IPS-11a (cell line): ENCODE data around the gene IRF2.

ENCODE experiments used
- H3K4me3 ChIP-seq: one replicate; pipeline ENCODE4 v1.5.1; 2013; ENCODE audit warnings: low read depth, low read length, control low read depth

IRF2 gene

DNA sequence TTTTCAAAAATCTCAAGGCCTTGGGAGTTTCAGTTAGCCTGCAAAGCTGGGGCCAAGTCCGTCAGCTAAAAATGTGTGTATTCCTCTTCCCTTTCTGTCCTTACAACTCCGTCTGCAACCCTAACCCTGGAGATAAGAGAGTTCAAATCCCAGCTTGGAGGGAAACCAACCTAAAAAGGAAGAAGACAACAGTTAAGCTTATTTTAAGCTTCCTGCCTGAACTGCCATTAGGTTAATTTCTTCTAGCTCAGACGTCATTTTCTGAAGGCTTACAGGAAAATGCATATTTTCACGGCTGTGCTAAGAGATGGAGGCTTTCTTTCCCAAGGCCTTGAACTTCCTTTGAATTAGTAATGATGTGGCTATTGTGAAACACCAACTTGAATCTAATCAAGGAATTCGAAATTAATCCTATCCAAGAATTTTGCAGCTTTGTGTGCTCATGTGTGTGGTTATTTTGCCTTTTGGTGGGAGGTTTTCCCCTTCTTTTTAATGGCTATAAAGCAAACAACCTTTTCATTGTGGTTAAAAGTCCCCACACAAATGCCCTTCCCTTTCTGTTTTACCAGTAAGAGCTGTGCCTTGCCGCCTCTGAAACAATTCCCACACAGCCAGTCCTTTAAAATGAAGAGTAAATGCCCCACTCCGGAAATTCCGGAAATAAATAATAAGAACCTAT lies 103.5 kb downstream of the IRF2 start:
- H3K4me3 ChIP-seq: no peak overlapping the region

DNA sequence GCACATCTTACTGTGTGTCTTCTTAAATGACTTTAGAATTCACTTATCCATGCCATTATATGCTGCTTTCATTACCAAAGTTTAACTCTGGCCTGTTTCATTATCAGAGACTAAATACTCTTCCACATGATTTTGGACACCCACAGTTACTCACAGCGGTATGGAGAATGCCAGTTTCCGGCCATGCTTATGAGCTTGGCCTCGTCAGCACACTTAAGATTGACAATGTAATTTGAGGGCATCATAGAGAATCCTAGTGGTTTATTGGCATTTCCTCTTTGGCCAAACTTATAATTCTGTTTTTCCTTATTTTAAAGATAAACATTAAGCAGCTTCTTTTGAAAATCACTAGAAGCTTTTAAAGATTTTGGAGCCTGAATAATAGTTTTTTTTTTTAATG lies 104.5 kb downstream of the IRF2 start:
- H3K4me3 ChIP-seq: no peak overlapping the region

DNA sequence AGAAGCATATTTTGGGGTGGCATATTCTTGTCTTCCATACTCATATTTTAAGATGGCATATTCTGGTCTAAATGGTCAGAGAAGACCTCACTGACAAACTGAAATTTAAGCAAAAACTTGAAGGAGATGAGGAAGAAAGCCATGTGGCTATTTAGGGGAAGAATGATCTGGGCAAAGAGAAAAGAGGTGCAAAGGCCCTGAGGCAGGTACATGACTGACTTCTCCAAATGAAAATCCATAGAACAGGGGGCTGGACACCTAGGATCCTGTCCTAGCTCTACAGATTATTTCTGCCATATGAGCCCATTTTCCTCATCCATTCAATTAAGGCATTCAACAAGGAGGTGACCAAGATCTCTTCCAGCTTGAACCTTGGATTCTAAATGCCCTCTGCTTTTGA lies 105.6 kb downstream of the IRF2 start:
- H3K4me3 ChIP-seq: no peak overlapping the region

DNA sequence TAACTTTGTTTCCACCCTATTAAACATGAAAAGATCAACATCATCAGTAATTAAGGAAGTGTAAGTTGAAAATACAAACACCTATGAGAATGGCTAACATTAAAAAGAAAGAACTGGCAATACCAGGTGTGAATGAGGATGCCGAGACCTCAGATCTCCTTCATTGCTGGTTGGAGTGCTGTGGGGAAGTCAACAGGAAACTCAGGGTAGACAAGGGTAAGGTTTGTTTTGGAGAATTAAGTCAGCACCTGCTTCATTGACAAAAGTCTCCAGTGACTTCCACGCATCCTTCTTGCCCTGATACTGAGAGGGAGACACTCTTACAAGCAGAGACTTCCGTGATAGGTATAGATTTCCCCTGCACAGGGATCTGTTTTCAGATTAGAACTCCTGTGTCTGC lies 106.1 kb downstream of the IRF2 start:
- H3K4me3 ChIP-seq: no peak overlapping the region

DNA sequence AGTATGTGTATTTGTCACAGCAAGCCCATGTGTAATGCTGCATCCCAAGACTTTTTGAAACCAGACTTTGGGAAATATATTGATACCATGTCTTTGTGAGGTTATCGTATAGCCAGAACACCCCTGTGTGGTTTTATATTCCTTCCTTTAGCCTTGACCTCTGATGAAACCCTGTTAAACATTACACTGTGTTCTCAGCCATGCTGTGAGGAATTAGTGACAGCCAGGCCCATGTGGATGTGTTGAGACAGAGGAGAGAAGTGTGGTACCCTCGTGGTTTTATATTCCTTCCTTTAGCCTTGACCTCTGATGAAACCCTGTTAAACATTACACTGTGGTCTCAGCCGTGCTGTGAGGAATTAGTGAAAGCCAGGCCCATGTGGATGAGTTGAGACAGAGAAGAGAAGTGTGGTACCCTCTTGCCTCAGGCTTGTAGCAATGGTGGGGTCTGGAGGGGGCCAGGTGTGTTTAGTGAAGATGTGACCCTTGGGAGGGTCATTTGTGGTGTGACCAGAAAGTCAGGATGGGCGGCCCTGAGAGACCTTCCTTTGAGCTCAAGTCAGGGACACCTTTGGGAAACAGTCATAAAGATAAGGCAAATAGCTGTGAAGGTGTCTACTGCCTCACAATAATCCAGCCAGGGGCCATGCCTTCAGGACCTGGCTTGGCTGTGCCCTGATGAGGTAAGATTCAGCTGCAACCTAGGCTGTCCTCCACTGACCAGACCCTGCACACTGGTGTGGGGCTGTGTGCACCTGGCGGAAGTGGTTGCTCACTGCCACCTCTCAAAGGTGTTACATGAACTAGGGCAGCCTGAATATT lies 110.0 kb downstream of the IRF2 start:
- no peak overlapping the region for H3K4me3 ChIP-seq

DNA sequence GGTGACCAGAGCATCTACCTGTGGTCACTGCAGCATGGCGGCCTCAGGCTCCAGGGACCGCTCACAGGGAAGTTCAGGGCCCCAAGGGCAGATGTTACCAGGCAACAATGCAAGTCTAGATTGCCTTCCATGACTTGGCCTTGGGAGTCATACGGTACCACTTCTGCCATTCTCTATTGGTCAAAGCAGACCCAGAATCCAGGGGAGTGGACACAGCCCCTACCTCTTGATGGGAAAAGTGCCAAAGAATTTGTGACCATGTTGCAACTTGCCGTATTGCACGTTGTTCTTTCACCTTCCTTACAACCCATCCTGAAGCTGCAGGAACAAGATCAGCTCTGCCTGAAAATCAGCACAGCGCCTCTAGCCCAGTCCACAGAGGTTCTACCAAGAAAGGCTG lies 111.1 kb downstream of the IRF2 start:
- H3K4me3 ChIP-seq: no peak overlapping the region

DNA sequence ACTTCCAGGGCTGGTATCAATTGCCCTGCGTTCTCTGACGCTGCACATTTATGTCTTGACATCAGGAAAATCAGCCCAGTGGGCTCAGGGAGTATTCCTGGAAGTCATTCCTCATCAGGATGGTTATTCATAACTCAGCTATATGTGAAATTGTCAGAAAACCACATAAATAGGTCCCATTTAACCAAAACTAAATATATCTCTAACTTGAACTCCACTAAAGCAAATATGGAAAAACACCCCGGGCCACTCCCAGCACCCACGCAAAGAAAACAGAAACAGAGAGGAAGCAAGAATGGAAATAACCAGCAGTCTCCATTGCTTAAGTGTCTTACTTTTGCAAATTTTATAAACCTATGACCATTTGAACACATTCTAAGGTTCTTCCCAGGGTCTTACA lies 112.0 kb downstream of the IRF2 start:
- no peak overlapping the region for H3K4me3 ChIP-seq

DNA sequence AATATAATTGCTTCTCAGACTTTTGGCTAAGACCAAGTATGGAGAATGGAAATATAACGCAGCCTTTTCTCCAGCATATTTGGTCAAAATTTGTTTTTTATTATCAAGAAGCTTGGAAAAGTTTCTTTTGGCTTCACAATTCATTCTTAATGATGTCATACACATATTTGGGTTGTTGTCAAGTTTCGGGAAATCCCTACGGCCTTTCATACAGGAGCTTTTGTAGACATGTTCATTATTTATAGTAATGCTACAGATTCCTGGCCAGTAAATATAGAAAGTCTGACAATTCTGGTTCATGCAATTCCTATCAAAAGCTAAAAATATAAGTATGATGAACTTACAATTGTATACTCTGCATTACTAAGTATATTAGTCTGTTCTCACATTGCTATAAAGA lies 112.9 kb downstream of the IRF2 start:
- no peak overlapping the region for H3K4me3 ChIP-seq

DNA sequence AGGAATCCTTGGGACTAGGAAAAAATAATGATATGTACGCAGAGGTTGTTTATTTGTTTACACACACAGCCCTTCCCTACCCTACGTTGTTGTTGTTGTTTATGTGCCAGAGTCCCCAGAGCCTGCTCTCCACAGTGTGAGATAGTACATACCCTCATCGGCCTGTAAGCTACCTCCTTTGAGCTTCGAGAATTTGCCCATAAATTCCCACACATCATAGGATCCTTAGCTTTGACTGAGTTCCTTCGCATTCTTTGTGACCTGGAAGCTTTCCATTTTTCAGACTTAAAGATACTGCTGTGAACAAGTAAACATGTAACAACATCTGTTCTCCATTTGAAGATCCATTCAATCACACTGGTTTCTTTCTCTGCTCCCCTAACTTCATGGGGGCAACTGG lies 114.5 kb downstream of the IRF2 start:
- no peak overlapping the region for H3K4me3 ChIP-seq

DNA sequence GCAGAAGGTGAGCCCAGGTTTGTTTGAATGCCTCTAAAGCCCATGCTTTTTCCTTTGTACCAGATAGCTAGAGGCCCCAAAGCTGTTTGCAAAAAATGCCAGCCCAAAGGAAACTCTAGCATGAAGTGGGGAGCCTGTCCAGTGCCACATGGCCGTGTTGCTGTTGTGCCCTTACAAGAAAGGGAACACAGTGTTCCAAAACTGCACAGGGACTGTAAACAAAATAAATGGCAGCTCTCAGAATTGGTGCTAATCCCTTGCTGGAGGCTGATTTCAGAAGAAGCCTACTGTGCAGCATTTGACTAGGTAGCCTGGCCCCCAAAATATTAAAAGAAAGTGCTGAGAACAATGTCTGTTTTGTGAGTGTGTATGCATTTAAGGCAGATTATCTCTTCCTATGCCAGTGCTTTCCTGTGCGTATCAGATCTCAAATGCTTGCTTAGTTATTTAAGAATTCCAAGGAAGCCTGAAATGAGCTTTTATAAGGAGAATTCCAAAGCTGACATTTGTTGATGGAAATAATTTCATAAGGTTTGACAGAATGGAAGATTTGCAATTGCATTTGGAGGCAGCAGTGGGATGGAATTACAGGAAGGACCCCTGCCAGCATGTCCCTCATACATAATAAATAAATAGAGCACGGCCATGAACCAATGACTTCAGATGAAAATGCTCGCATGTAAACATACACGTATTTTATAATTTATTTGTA lies 115.7 kb downstream of the IRF2 start:
- H3K4me3 ChIP-seq: no peak overlapping the region

DNA sequence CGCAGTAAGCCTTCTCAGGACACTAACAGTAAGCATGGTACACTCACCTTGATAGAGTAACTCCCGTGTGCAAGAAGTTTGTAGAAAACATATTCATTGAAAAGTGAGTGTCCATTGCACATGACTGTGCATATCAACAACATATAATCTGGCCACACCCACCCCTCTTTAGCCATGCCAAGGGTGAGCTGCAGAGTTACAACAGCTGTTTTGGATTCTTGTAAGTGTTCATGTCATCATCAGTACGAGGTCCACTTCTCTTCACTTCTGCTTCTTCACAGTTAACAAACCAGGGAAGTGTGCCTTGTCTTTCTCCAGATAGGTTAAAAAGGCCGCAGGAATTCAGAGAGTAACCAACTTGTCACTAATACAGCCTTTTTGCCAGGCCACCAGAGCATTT lies 116.6 kb downstream of the IRF2 start:
- no peak overlapping the region for H3K4me3 ChIP-seq

DNA sequence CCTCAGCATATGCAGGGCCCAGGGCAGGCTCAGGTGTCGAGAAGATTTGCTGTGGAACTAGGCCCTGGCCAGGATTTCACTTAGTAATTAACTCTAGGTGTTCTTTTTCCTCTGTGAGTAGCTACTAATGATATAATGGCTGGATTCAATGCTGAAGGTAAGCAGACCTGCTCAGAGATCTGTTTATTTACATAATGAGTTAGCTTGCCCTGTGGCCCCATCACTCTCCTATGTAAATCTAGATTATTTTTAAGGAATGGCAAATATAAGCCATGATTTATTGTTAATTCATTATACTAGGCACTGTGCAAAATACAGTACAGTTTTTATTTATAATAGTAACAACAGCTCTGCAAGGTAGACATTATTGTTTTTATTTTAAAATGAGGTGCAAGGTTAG lies 117.2 kb downstream of the IRF2 start:
- no peak overlapping the region for H3K4me3 ChIP-seq

DNA sequence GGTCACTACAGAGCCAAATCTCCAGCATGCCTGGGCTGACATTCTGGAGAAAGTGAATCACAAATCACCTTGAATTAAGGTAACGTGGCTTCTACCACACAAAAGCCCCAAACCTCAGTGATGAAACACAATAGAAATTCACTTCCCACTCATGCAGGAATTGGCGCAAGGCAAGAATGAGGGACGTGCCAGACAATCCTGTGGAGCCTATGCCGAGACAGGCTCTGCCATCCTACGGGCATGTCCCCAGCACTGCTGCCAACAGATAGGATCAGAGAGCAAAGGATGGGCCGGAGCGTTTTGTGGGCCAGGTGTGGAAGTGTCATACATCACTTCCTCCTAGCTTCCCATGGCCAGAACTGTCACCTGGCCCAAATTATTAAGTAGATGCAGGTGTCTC lies 118.0 kb downstream of the IRF2 start:
- H3K4me3 ChIP-seq: no peak overlapping the region

DNA sequence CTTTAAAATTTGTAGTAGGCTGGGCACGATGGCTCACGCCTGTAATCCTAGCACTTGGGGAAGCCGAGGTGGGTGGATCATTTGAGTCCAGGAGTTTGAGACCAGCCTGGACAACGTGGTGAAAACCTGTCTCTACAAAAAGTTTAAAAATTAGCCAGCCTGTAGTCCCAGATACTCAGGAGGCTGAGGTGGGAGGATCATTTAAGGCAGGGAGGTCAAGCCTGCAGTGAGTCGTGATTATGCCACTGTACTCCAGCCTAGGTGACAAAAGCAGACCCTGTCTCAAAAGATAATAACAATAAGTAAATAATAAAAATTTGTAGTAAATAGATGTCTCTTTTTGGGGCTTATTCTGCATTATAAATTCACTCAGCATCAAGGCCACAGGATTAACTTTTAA lies 118.5 kb downstream of the IRF2 start:
- H3K4me3 ChIP-seq: no peak overlapping the region

DNA sequence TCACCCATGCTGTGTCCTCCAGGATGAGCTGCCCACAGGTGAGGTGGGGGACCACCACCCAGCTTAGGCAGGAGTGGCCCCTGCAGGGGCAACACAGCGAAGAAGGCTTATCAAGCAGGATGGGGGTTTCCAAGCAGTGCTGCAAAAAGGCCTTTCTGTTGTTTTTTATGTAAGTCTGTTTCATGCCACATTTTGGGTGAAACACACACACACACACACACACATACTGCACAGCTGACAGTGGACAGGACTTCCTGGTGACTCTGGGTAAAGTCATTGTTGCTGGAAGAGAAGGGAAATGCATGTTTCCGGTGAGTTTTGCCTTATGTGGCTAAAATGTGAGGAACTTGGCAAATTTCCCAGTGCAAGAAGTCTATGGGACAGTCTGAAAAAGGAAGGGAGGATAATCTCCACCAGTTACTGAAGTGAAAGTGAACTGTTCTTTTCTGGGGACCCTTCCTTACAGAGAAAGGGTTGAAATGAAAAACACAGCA lies 119.2 kb downstream of the IRF2 start:
- no peak overlapping the region for H3K4me3 ChIP-seq

DNA sequence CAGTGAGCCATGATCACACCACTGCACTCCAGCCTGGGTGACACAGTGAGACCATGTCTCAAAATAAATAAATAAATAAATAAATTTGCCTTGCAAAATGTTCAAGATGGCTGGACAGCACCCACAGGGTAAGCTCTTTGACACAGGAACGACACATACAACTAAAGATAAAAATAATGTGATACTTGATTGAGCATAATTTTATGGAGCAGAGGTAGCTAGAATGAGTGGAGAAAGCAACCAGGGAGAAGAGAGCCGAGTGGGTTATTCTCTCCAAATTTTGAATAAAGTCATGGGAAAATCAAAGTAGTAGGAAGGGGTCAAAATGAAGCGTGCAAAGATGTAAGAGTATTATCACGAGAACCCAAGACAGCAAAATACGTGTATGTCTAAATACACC lies 121.5 kb downstream of the IRF2 start:
- H3K4me3 ChIP-seq: no peak overlapping the region

DNA sequence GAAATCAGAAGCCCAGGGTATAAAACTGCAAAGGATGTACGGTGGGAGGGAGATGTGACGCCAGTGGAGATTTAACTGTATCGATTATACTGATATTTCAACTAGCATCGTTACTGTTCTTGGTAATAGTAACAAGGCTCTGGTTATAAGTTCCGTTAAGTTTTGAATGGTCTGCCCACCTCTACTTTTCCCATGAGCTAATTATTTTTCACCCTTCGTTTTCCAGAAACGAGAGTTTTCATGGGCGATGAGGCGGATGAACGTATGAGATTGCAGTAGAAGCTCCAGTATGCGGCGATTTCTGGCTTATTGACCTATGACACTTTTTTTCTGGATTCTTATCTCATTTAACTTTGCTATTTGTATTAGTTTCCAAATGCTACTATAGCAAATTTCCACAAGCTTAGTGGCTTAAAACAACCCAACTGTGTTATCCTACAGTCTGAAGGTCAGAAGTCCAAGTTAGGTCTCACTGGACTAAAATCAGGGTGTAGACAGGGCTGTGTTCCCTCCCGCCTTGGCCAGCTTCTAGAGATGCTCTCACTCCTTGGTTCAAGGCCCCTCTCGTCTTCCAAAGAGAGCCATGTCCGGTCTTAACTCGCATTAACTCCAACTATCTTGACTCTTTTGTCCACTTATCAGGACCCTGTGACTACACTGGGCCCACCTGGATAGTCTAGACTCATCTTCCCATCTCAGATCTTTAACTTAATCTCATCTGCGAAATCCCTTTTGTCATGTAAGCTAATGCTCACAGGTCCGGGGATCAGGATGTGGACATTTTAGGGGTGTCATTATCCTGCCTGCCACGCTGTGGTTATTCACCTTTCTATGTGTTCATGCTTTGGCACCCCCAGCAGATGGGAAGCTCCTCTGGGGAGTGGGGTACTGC lies 122.5 kb downstream of the IRF2 start:
- H3K4me3 ChIP-seq: no peak overlapping the region

DNA sequence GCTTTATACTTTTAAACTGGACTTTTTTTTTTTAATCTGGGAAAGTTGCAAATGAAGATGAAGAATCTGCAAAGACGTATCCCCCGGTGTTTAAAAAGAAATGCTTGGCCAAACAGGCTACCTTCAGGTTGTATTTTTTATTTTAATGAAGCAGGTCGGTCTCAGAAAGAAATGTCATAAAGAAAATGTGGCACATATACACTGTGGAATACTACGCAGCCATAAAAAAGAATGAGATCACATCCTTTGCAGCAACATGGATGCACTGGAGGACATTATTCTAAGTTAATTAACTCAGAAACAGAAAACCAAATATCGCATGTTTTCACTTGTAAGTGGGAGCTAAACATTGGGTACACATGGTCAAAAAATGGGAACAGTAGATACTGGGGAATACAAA lies 123.4 kb downstream of the IRF2 start:
- H3K4me3 ChIP-seq: no peak overlapping the region

DNA sequence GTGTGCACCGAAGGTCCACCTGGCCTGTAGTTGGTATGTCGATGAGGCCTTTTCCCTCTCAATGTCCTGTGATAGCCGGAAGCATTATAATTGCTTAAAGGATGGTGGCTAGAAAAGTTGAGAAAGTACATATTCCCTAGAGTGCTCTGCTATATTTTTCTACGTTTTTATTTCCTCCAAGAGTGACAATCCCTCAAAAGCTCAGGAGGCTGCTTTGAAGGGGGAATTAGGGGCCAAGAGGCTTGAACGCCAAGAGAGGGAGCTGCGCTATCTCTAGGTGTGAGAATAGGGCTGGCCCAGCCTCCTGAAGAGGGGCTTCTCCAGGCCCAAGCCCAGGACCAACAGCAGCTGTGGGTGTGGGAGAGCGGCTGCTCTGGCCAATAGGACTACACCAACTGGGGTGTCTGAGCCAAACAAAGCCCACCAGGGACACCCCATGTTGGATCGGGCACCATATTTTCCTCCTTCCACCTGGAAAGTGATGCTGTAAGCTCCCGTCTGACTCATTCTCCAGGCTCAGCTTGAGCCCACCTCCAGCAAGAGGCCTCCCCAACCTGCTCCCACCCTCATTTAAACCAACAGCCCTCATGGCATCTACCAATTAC lies 124.0 kb downstream of the IRF2 start:
- H3K4me3 ChIP-seq: no peak overlapping the region

DNA sequence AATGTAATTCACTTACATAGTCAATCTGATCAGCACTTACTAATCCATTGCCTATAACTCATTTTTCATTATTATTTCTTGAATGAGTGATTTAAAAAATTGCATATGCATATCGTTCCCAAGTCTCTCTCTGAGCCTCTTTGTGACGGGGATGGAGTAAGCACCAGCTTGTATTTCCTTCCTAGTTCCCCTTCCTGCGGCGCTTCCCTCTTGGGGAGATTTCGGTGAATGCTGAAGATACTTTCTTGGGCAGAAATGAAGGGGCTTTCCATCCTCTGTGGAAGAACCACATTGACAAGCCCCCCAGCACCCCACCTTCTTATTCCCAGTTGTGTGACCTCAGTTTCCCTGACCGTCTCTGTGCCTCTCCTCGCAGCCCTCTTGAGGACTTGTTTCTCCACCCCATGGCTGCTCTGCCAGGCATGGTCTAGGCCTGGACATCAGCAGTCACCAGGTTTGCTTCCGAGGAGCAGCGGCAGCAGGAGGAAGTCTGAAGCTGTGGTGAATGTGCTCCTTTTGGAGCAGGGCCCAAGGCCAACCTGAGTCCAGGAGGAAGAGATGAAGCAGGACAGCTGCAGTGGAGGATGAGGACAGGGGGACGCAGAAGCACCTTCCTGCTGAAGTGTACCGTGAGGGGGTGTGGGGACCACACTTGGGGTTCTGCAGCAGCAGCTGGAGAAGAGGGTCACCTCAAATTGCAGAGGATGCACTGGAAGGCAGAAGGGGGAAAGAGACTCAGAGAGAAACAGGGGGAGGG lies 124.9 kb downstream of the IRF2 start:
- H3K4me3 ChIP-seq: no peak overlapping the region
